DMS 273 treated with DMSO at 0.1 percent for 48 hours (cell line): ENCODE results near the gene LRP1B.

Source experiments
- DNase-seq: peaks from one replicate; lab custom pipeline; 2025; lab: John Stamatoyannopoulos, UW

The LRP1B gene

GRCh38 chr2:141767691-141768090 lies 363.1 kb downstream of the LRP1B start:
- no peak for DNase-seq

GRCh38 chr2:141767051-141767450 lies 363.8 kb downstream of the LRP1B start:
- DNase-seq = no peak

- DNase-seq = no peak
Observed at GRCh38 chr2:141766225-141766624, 364.6 kb downstream of the LRP1B start.

GRCh38 chr2:141748616-141749015 lies 382.2 kb downstream of the LRP1B start:
- no peak for DNase-seq

GRCh38 chr2:141741652-141742051 lies 389.2 kb downstream of the LRP1B start:
- DNase-seq = no peak

- no peak for DNase-seq
Observed at GRCh38 chr2:141737492-141738255, 393.1 kb downstream of the LRP1B start.

GRCh38 chr2:141736466-141736865 lies 394.4 kb downstream of the LRP1B start:
- no peak for DNase-seq

GRCh38 chr2:141728886-141729285 lies 401.9 kb downstream of the LRP1B start:
- peak; percentile 91 for DNase-seq

GRCh38 chr2:141728142-141728541 lies 402.7 kb downstream of the LRP1B start:
- DNase-seq = no peak

GRCh38 chr2:141724426-141724825 lies 406.4 kb downstream of the LRP1B start:
- no peak for DNase-seq

GRCh38 chr2:141723814-141724213 lies 407.0 kb downstream of the LRP1B start:
- DNase-seq = no peak

GRCh38 chr2:141720476-141720875 lies 410.3 kb downstream of the LRP1B start:
- DNase-seq = no peak

GRCh38 chr2:141714496-141714895 lies 416.3 kb downstream of the LRP1B start:
- DNase-seq = no peak

- DNase-seq = peak; percentile 3
Observed at GRCh38 chr2:141711627-141712026, 419.2 kb downstream of the LRP1B start.

- DNase-seq = no peak
Observed at GRCh38 chr2:141710589-141711239, 420.1 kb downstream of the LRP1B start.

GRCh38 chr2:141709756-141710155 lies 421.1 kb downstream of the LRP1B start:
- DNase-seq = no peak

GRCh38 chr2:141707486-141707885 lies 423.3 kb downstream of the LRP1B start:
- no peak for DNase-seq

- no peak for DNase-seq
Observed at GRCh38 chr2:141704541-141704940, 426.3 kb downstream of the LRP1B start.

- no peak for DNase-seq
Observed at GRCh38 chr2:141703501-141703900, 427.3 kb downstream of the LRP1B start.

- DNase-seq = no peak
Observed at GRCh38 chr2:141701618-141702017, 429.2 kb downstream of the LRP1B start.

- no peak for DNase-seq
Observed at GRCh38 chr2:141699573-141699972, 431.2 kb downstream of the LRP1B start.

- no peak for DNase-seq
Observed at GRCh38 chr2:141698500-141698899, 432.3 kb downstream of the LRP1B start.

- no peak for DNase-seq
Observed at GRCh38 chr2:141697035-141697434, 433.8 kb downstream of the LRP1B start.

- DNase-seq = no peak
Observed at GRCh38 chr2:141694180-141694579, 436.6 kb downstream of the LRP1B start.
